ENCODE results near the gene CORIN.

The CORIN gene

GRCh38 chr4:47652092-47652491 is 185.8 kb downstream of the CORIN start:
- DNase-seq (ENCODE audit: low spot score): no peak
- in situ Hi-C loops (cut with MboI; ENCODE audit: low pct_unique_long_range_greater_than_20kb, low sequenced_read_pairs, unreplicated experiment): no loop called here

DNA sequence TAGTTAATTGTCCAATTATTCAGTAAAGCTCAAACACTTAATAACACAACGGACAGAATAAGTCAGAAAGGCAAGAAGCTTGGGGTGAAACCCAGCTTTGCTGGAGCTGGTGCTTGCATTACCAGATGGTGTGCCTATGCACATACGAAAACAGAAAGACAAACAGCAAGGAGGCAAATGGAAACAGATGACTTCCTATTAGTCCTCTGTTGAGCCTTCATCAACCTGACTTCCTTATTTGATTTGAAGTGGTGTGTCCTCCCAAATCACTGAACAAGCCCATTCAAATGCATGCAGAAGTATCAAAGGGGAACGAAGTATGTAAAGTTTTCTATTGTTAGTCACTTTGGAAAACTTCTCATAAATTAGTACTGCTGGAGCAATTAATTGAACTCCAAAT is 186.6 kb downstream of the CORIN start:
- TF ChIP-seq, protein P1, sequence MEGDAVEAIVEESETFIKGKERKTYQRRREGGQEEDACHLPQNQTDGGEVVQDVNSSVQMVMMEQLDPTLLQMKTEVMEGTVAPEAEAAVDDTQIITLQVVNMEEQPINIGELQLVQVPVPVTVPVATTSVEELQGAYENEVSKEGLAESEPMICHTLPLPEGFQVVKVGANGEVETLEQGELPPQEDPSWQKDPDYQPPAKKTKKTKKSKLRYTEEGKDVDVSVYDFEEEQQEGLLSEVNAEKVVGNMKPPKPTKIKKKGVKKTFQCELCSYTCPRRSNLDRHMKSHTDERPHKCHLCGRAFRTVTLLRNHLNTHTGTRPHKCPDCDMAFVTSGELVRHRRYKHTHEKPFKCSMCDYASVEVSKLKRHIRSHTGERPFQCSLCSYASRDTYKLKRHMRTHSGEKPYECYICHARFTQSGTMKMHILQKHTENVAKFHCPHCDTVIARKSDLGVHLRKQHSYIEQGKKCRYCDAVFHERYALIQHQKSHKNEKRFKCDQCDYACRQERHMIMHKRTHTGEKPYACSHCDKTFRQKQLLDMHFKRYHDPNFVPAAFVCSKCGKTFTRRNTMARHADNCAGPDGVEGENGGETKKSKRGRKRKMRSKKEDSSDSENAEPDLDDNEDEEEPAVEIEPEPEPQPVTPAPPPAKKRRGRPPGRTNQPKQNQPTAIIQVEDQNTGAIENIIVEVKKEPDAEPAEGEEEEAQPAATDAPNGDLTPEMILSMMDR (IDR thresholded peaks at IDR 0.05; ENCODE audit: extremely low read depth, insufficient read depth, missing control alignments): no peak
- no peak for DNase-seq (ENCODE audit: low spot score)
- in situ Hi-C loops (cut with MboI; ENCODE audit: low pct_unique_long_range_greater_than_20kb, low sequenced_read_pairs, unreplicated experiment): no loop called here

More at GRCh38 chr4:47652092-47652491, 185.8 kb downstream of the CORIN start:
- TF ChIP-seq, protein P1 (IDR thresholded peaks at IDR 0.05; ENCODE audit: extremely low read depth, insufficient read depth, missing control alignments): no peak

- no peak for DNase-seq (ENCODE audit: low spot score)
- TF ChIP-seq, protein P1 (IDR thresholded peaks at IDR 0.05; ENCODE audit: extremely low read depth, insufficient read depth, missing control alignments): no peak
- in situ Hi-C loops (cut with MboI; ENCODE audit: low pct_unique_long_range_greater_than_20kb, low sequenced_read_pairs, unreplicated experiment): no loop called here
Observed at GRCh38 chr4:47650584-47651130, 187.2 kb downstream of the CORIN start.

- no peak for DNase-seq (ENCODE audit: low spot score)
- in situ Hi-C loops (cut with MboI; ENCODE audit: low pct_unique_long_range_greater_than_20kb, low sequenced_read_pairs, unreplicated experiment): no loop called here
- TF ChIP-seq, protein P1 (IDR thresholded peaks at IDR 0.05; ENCODE audit: extremely low read depth, insufficient read depth, missing control alignments): no peak
Observed at GRCh38 chr4:47647544-47647943, 190.3 kb downstream of the CORIN start.

GRCh38 chr4:47647029-47647428 is 190.8 kb downstream of the CORIN start:
- no peak for DNase-seq (ENCODE audit: low spot score)
- in situ Hi-C loops (cut with MboI; ENCODE audit: low pct_unique_long_range_greater_than_20kb, low sequenced_read_pairs, unreplicated experiment): no loop called here
- TF ChIP-seq, protein P1 (IDR thresholded peaks at IDR 0.05; ENCODE audit: extremely low read depth, insufficient read depth, missing control alignments): no peak

- no peak for DNase-seq (ENCODE audit: low spot score)
- TF ChIP-seq, protein P1 (IDR thresholded peaks at IDR 0.05; ENCODE audit: extremely low read depth, insufficient read depth, missing control alignments): no peak
- in situ Hi-C loops (cut with MboI; ENCODE audit: low pct_unique_long_range_greater_than_20kb, low sequenced_read_pairs, unreplicated experiment): no loop called here
Observed at GRCh38 chr4:47646372-47646771, 191.5 kb downstream of the CORIN start.

Measured in GM13977 (cell line).